ENCODE results near the gene BMP7.
"Not testable (repeated sequence)": the region's sequence is repeated elsewhere in the genome, so short reads cannot be mapped to it uniquely, and the experiment has no call there.

Gene BMP7

GRCh38 chr20:57240581-57241362, 25.7 kb downstream of the BMP7 start:
- no peak for DNase-seq (ENCODE audit: low read depth, low spot score)
- H3K9me3 ChIP-seq (ENCODE audit: low read depth, low read length), result no peaks in the 10 kb centered on the region
- H3K36me3 ChIP-seq (ENCODE audit: insufficient read depth, low read length), result no peaks in the 10 kb centered on the region
- no peak overlapping the region for H3K27ac ChIP-seq
- TF ChIP-seq POLR2AphosphoS5 (IDR thresholded peaks at IDR 0.05; ENCODE audit: borderline replicate concordance, low read depth, low read length) (no peak), EZH2 (IDR thresholded peaks at IDR 0.05) (no peak), FOXP2 (optimal IDR thresholded peaks at IDR 0.05; ENCODE audit: control extremely low read depth, extremely low read length, insufficient read depth) (no peak)
- no peak overlapping the region for H3K9ac ChIP-seq (ENCODE audit: insufficient read length)
- H3K4me3 ChIP-seq, result no peak overlapping the region

GRCh38 chr20:57239725-57240124, 26.7 kb downstream of the BMP7 start:
- H3K9ac ChIP-seq (ENCODE audit: insufficient read length); H3K9me3 ChIP-seq (ENCODE audit: low read depth, low read length); DNase-seq (ENCODE audit: low read depth, low spot score); H3K4me3 ChIP-seq; H3K36me3 ChIP-seq (ENCODE audit: insufficient read depth, low read length); H3K27ac ChIP-seq: not testable (repeated sequence)

- not testable (repeated sequence) for H3K27ac ChIP-seq; DNase-seq (ENCODE audit: low read depth, low spot score); H3K4me3 ChIP-seq; H3K36me3 ChIP-seq (ENCODE audit: insufficient read depth, low read length); H3K9me3 ChIP-seq (ENCODE audit: low read depth, low read length); H3K9ac ChIP-seq (ENCODE audit: insufficient read length)
These were observed 27.1 kb downstream of the BMP7 start for GRCh38 chr20:57239324-57239723.

- no peaks in the 10 kb centered on the region for H3K9me3 ChIP-seq (ENCODE audit: low read depth, low read length)
- H3K4me3 ChIP-seq, result no peak overlapping the region
- H3K9ac ChIP-seq (ENCODE audit: insufficient read length), result no peak overlapping the region
- no peaks in the 10 kb centered on the region for H3K36me3 ChIP-seq (ENCODE audit: insufficient read depth, low read length)
- no peak overlapping the region for H3K27ac ChIP-seq
- TF ChIP-seq EZH2 (IDR thresholded peaks at IDR 0.05), result no peak
- no peak for TF ChIP-seq POLR2AphosphoS5 (IDR thresholded peaks at IDR 0.05; ENCODE audit: borderline replicate concordance, low read depth, low read length)
- no peak for TF ChIP-seq FOXP2 (optimal IDR thresholded peaks at IDR 0.05; ENCODE audit: control extremely low read depth, extremely low read length, insufficient read depth)
- no peak for DNase-seq (ENCODE audit: low read depth, low spot score)
These were observed 28.4 kb downstream of the BMP7 start for GRCh38 chr20:57238089-57238488.

- Histone ChIP-seq H3K9ac (ENCODE audit: insufficient read length) (no peak overlapping the region), H3K9me3 (ENCODE audit: low read depth, low read length) (no peaks in the 10 kb centered on the region), H3K27ac (no peak overlapping the region), H3K36me3 (ENCODE audit: insufficient read depth, low read length) (no peaks in the 10 kb centered on the region), H3K4me3 (no peak overlapping the region)
- TF ChIP-seq EZH2 (IDR thresholded peaks at IDR 0.05) (no peak), POLR2AphosphoS5 (IDR thresholded peaks at IDR 0.05; ENCODE audit: borderline replicate concordance, low read depth, low read length) (no peak), FOXP2 (optimal IDR thresholded peaks at IDR 0.05; ENCODE audit: control extremely low read depth, extremely low read length, insufficient read depth) (no peak)
- no peak for DNase-seq (ENCODE audit: low read depth, low spot score)
These were observed 28.9 kb downstream of the BMP7 start for GRCh38 chr20:57237585-57237953.

GRCh38 chr20:57236813-57237584, 29.4 kb downstream of the BMP7 start:
- TF ChIP-seq POLR2AphosphoS5 (IDR thresholded peaks at IDR 0.05; ENCODE audit: borderline replicate concordance, low read depth, low read length) (no peak), EZH2 (IDR thresholded peaks at IDR 0.05) (no peak), FOXP2 (optimal IDR thresholded peaks at IDR 0.05; ENCODE audit: control extremely low read depth, extremely low read length, insufficient read depth) (no peak)
- H3K27ac ChIP-seq, result no peak overlapping the region
- H3K9me3 ChIP-seq (ENCODE audit: low read depth, low read length), result no peaks in the 10 kb centered on the region
- DNase-seq (ENCODE audit: low read depth, low spot score), result no peak
- H3K9ac ChIP-seq (ENCODE audit: insufficient read length), result no peak overlapping the region
- no peaks in the 10 kb centered on the region for H3K36me3 ChIP-seq (ENCODE audit: insufficient read depth, low read length)
- H3K4me3 ChIP-seq, result no peak overlapping the region

- Histone ChIP-seq H3K9me3 (ENCODE audit: low read depth, low read length) (no peaks in the 10 kb centered on the region), H3K9ac (ENCODE audit: insufficient read length) (no peak overlapping the region), H3K4me3 (no peak overlapping the region), H3K36me3 (ENCODE audit: insufficient read depth, low read length) (no peaks in the 10 kb centered on the region), H3K27ac (no peak overlapping the region)
- TF ChIP-seq FOXP2 (optimal IDR thresholded peaks at IDR 0.05; ENCODE audit: control extremely low read depth, extremely low read length, insufficient read depth) (no peak), EZH2 (IDR thresholded peaks at IDR 0.05) (no peak), POLR2AphosphoS5 (IDR thresholded peaks at IDR 0.05; ENCODE audit: borderline replicate concordance, low read depth, low read length) (no peak)
- no peak for DNase-seq (ENCODE audit: low read depth, low spot score)
These were observed 31.7 kb downstream of the BMP7 start for GRCh38 chr20:57234556-57235251.

GRCh38 chr20:57231951-57232428, 34.5 kb downstream of the BMP7 start:
- no peak overlapping the region for H3K27ac ChIP-seq
- H3K9ac ChIP-seq (ENCODE audit: insufficient read length), result no peak overlapping the region
- TF ChIP-seq FOXP2 (optimal IDR thresholded peaks at IDR 0.05; ENCODE audit: control extremely low read depth, extremely low read length, insufficient read depth) (no peak), POLR2AphosphoS5 (IDR thresholded peaks at IDR 0.05; ENCODE audit: borderline replicate concordance, low read depth, low read length) (no peak), EZH2 (IDR thresholded peaks at IDR 0.05) (no peak)
- H3K9me3 ChIP-seq (ENCODE audit: low read depth, low read length), result no peaks in the 10 kb centered on the region
- no peak for DNase-seq (ENCODE audit: low read depth, low spot score)
- no peak overlapping the region for H3K4me3 ChIP-seq
- no peaks in the 10 kb centered on the region for H3K36me3 ChIP-seq (ENCODE audit: insufficient read depth, low read length)
